ENCODE results near the gene R3HCC1L. TPM values are rescaled to one million over a fixed set of nuclear protein-coding genes. Genes with fewer than 3 reads are reported as not detected.
"Not testable (repeated sequence)": the region's sequence is repeated elsewhere in the genome, so short reads cannot be mapped to it uniquely, and the experiment has no call there.

The R3HCC1L gene
- polyA plus RNA-seq, 3 donors from 2014 or later = 0.22 to 13.9 (median 8.1) TPM

- peak in 2 of 3 donors; percentile 23 to 25 for DNase-seq
- Mint-ChIP-seq H3K4me1 (peaks cover 59 to 80% of the 10 kb centered on the region in 2 donors), H3K4me3 (no peak overlapping the region), H3K27me3 (ENCODE audit: low read depth in 3 of 3) (peaks cover 0 to 2% (median 0%) of the 10 kb centered on the region in 3 donors), H3K36me3 (peaks cover 0 to 6% (median 0%) of the 10 kb centered on the region in 3 donors), H3K9me3 (no peaks in the 10 kb centered on the region), H3K27ac (no peak overlapping the region)
Observed at GRCh38 chr10:98170249-98171117, 36.0 kb downstream of the R3HCC1L start.

DNA sequence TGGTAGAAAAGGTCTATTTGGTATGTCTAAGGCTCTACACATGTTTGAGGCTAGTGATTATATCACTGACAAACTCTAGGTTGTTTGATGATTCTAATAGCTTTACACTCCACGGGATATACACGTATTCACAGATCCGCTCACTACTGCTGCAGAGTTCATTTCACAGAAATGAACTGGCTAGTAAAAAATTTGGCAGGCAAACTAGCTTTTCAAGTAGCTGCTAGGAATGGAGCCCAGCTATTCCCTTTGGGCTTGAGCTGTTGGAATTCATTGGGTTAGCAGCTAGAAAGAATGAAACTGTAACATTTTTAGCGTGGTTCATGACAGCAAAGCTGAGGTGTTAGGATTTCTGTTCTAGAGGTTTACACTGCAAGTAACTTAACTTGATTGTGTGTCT, 37.6 kb downstream of the R3HCC1L start:
- H3K27ac Mint-ChIP-seq = peak overlapping the region in 1 of 6 donors; percentile 5

GRCh38 chr10:98172495-98172894, 38.0 kb downstream of the R3HCC1L start:
- Mint-ChIP-seq H3K36me3 (peaks cover 0 to 6% (median 0%) of the 10 kb centered on the region in 3 donors), H3K9me3 (no peaks in the 10 kb centered on the region), H3K27me3 (ENCODE audit: low read depth in 3 of 3) (no peaks in the 10 kb centered on the region), H3K27ac (peak overlapping the region in 1 of 6 donors; percentile 5), H3K4me3 (no peak overlapping the region), H3K4me1 (peaks cover 56 to 83% of the 10 kb centered on the region in 2 donors)
- no peak for DNase-seq

More for the DNA sequence above, 37.6 kb downstream of the R3HCC1L start:
- Mint-ChIP-seq H3K4me3 (no peak overlapping the region), H3K36me3 (peaks cover 0 to 3% (median 0%) of the 10 kb centered on the region in 3 donors), H3K27me3 (ENCODE audit: low read depth in 3 of 3) (no peaks in the 10 kb centered on the region), H3K4me1 (peaks cover 56 to 83% of the 10 kb centered on the region in 2 donors), H3K9me3 (no peaks in the 10 kb centered on the region)
- DNase-seq = no peak

DNA sequence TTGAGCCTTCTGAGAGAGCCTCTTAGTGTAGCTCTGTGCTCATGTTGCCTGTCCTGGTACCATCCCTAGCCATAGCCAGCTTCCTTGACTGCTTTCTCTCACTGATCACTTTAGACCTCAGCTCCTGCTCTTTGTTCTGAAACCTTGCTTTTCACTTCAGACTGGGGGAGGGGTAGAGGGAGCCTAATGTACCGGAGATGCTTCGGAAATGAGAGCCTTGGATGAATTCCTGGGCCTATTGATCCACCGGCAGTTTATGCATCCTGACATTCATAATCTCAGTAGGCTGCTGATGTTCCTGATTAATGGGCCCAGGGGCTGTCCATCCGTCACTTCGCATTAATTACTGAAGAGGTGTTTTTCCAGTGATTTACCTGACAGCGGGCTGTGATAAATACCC, 38.8 kb downstream of the R3HCC1L start:
- Mint-ChIP-seq H3K4me1 (peaks cover 54 to 81% of the 10 kb centered on the region in 2 donors), H3K4me3 (no peak overlapping the region), H3K9me3 (no peaks in the 10 kb centered on the region), H3K36me3 (peaks cover 0 to 8% (median 0%) of the 10 kb centered on the region in 3 donors), H3K27me3 (ENCODE audit: low read depth in 3 of 3) (no peaks in the 10 kb centered on the region), H3K27ac (no peak overlapping the region)
- no peak for DNase-seq

DNA sequence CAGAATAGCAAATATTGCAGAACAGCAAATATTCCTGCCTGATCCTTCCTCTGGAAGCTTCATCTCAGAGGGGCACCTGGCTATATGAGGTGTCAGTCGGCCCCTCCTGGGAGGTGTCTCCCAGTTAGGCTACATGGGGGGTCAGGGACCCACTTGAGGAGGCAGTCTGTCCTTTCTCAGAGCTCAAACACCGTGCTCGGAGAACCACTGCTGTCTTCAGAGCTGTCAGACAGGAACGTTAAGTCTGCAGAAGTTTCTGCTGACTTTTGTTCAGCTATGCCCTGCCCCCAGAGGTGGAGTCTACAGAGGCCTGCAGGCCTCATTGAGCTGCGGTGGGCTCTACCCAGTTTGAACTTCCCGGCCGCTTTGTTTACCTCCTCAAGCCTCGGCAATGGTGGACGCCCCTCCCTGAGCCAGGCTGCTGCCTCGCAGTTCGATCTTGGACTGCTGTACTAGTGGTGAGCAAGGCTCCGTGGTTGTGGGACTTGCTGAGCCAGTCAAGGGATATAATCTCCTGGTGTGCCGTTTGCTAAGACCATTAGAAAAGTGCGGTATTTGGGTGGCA, 48.0 kb downstream of the R3HCC1L start:
- peak overlapping the region in 4 of 5 donors; percentile 12 to 45 (median 34) for H3K4me3 Mint-ChIP-seq
- not testable (repeated sequence) for H3K9me3 Mint-ChIP-seq, DNase-seq

DNA sequence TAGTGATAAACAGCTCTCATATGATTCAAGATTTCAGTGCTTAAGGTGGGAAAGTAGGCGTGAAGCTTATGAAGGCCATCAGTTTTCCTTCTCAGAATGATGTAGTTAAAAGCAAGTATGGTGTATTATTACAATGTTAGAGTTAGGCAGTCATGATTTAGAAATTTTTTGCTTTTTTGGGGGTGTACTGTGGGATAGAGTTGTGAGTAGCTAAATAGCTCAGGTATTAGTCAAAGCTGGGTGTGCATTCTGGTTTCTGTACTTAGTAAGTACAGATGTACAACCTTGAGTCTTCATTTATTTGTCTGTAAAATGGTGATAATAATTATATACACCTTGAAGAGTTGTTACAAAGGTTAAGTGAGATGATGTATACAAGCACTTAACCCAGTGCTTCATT, 52.2 kb downstream of the R3HCC1L start:
- H3K4me1 Mint-ChIP-seq = peaks cover 26 to 48% of the 10 kb centered on the region in 2 donors
- DNase-seq = no peak
- H3K36me3 Mint-ChIP-seq = peaks cover 18 to 37% (median 34%) of the 10 kb centered on the region in 3 donors
- H3K9me3 Mint-ChIP-seq = no peaks in the 10 kb centered on the region
- no peaks in the 10 kb centered on the region for H3K27me3 Mint-ChIP-seq (ENCODE audit: low read depth in 3 of 3)
- peak overlapping the region in 1 of 6 donors; percentile 63 for H3K27ac Mint-ChIP-seq
- no peak overlapping the region for H3K4me3 Mint-ChIP-seq

More for the DNA sequence above, 48.0 kb downstream of the R3HCC1L start:
- H3K27me3 Mint-ChIP-seq (ENCODE audit: low read depth in 3 of 3) = not testable (repeated sequence)
- Mint-ChIP-seq H3K27ac (peak overlapping the region in 1 of 6 donors; percentile 58), H3K36me3 (peaks cover 23 to 36% (median 36%) of the 10 kb centered on the region in 3 donors), H3K4me1 (peaks cover 62 to 86% of the 10 kb centered on the region in 2 donors)

DNA sequence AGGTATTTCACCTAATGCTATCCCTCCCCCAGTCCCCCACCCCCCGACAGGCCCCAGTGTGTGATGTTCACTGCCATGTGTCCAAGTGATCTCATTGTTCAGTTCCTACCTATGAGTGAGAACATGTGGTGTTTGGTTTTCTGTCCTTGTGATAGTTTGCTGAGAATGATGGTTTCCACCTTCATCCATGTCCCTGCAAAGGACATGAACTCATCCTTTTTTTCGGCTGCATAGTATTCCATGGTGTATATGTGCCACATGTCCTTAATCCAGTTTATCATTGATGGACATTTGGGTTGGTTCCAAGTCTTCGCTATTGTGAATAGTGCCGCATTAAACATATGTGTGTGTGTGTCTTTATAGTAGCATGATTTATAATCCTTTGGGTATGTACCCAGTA, 56.3 kb downstream of the R3HCC1L start:
- not testable (repeated sequence) for H3K27ac Mint-ChIP-seq; DNase-seq; H3K4me3 Mint-ChIP-seq; H3K27me3 Mint-ChIP-seq (ENCODE audit: low read depth in 3 of 3); H3K9me3 Mint-ChIP-seq
- H3K4me1 Mint-ChIP-seq = peaks cover 5 to 30% of the 10 kb centered on the region in 2 donors
- H3K36me3 Mint-ChIP-seq = peaks cover 25 to 42% (median 32%) of the 10 kb centered on the region in 3 donors

GRCh38 chr10:98193037-98193436, 58.6 kb downstream of the R3HCC1L start:
- Mint-ChIP-seq H3K27me3 (ENCODE audit: low read depth in 3 of 3) (no peaks in the 10 kb centered on the region), H3K27ac (no peak overlapping the region), H3K4me1 (peaks cover 10 to 32% of the 10 kb centered on the region in 2 donors), H3K36me3 (peaks cover 18 to 35% (median 30%) of the 10 kb centered on the region in 3 donors), H3K4me3 (no peak overlapping the region), H3K9me3 (peaks cover 0 to 1% (median 0%) of the 10 kb centered on the region in 6 donors)
- DNase-seq = no peak

- H3K27ac Mint-ChIP-seq = no peak overlapping the region
- H3K27me3 Mint-ChIP-seq (ENCODE audit: low read depth in 3 of 3) = no peaks in the 10 kb centered on the region
- peaks cover 0 to 1% (median 0%) of the 10 kb centered on the region in 6 donors for H3K9me3 Mint-ChIP-seq
- H3K4me3 Mint-ChIP-seq = no peak overlapping the region
- no peak for DNase-seq
- H3K36me3 Mint-ChIP-seq = peaks cover 18 to 35% (median 29%) of the 10 kb centered on the region in 3 donors
- H3K4me1 Mint-ChIP-seq = peaks cover 11 to 41% of the 10 kb centered on the region in 2 donors
Observed at GRCh38 chr10:98194633-98195032, 60.2 kb downstream of the R3HCC1L start.

DNA sequence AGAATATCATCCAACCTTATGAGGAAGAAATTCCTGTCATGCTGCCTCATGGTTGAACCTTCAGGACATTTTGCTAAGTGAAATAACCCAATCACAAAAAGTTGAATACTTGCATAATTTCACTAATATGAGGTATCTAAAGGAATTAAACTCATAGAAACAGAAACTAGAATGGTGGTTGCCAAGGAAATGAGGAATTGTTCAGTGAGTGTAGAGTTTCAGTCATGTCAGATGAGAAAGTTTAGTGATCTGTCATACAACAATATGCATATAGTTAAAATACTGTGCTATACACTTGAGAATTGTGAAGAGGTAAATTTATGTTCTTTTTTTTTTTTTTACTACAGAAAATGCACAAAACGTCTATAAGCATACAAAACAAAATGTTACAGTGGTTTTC, 60.7 kb downstream of the R3HCC1L start:
- Mint-ChIP-seq H3K27ac (peak overlapping the region in 1 of 6 donors; percentile 16), H3K27me3 (ENCODE audit: low read depth in 3 of 3) (no peaks in the 10 kb centered on the region), H3K4me1 (peaks cover 11 to 41% of the 10 kb centered on the region in 2 donors), H3K36me3 (peaks cover 18 to 30% (median 29%) of the 10 kb centered on the region in 3 donors), H3K4me3 (no peak overlapping the region), H3K9me3 (peaks cover 0 to 1% (median 0%) of the 10 kb centered on the region in 6 donors)
- DNase-seq = no peak

GRCh38 chr10:98196985-98197384, 62.5 kb downstream of the R3HCC1L start:
- Mint-ChIP-seq H3K36me3 (peaks cover 14 to 19% (median 18%) of the 10 kb centered on the region in 3 donors), H3K4me1 (peaks cover 15 to 41% of the 10 kb centered on the region in 2 donors), H3K27ac (peak overlapping the region in 1 of 6 donors; percentile 13), H3K27me3 (ENCODE audit: low read depth in 3 of 3) (no peaks in the 10 kb centered on the region), H3K9me3 (peaks cover 0 to 1% (median 0%) of the 10 kb centered on the region in 6 donors), H3K4me3 (no peak overlapping the region)
- DNase-seq = no peak

GRCh38 chr10:98201760-98202159, 67.3 kb downstream of the R3HCC1L start:
- Mint-ChIP-seq H3K4me3 (no peak overlapping the region), H3K36me3 (no peaks in the 10 kb centered on the region), H3K27me3 (ENCODE audit: low read depth in 3 of 3) (no peaks in the 10 kb centered on the region), H3K9me3 (no peaks in the 10 kb centered on the region), H3K4me1 (peaks cover 11 to 32% of the 10 kb centered on the region in 2 donors), H3K27ac (no peak overlapping the region)
- no peak for DNase-seq

GRCh38 chr10:98202378-98202777, 67.9 kb downstream of the R3HCC1L start:
- Mint-ChIP-seq H3K4me3 (no peak overlapping the region), H3K36me3 (no peaks in the 10 kb centered on the region), H3K4me1 (peaks cover 8 to 31% of the 10 kb centered on the region in 2 donors), H3K27ac (no peak overlapping the region), H3K27me3 (ENCODE audit: low read depth in 3 of 3) (no peaks in the 10 kb centered on the region), H3K9me3 (no peaks in the 10 kb centered on the region)
- DNase-seq = no peak

- no peak for DNase-seq
- Mint-ChIP-seq H3K36me3 (peaks cover 11 to 18% (median 12%) of the 10 kb centered on the region in 3 donors), H3K4me1 (peaks cover 2 to 26% of the 10 kb centered on the region in 2 donors), H3K27me3 (ENCODE audit: low read depth in 3 of 3) (no peaks in the 10 kb centered on the region), H3K9me3 (no peaks in the 10 kb centered on the region), H3K27ac (no peak overlapping the region), H3K4me3 (no peak overlapping the region)
Observed at GRCh38 chr10:98205351-98205750, 70.9 kb downstream of the R3HCC1L start.

Measured in immature natural killer cell (primary cell).